C4-2B (cell line): ENCODE results near the gene NLRP6.

Source experiments
- ZFX ChIP-seq: fragments of 450-650 bp; IDR thresholded peaks from 2 replicates; pipeline ENCODE4 v1.6.1; 2017
- TF ChIP-seq, protein P1 (sequence below): fragments of 450-650 bp; conservative IDR thresholded peaks from 2 replicates; pipeline ENCODE4 v1.5.1; 2017; ENCODE audit warnings: mild to moderate bottlenecking

DNA sequence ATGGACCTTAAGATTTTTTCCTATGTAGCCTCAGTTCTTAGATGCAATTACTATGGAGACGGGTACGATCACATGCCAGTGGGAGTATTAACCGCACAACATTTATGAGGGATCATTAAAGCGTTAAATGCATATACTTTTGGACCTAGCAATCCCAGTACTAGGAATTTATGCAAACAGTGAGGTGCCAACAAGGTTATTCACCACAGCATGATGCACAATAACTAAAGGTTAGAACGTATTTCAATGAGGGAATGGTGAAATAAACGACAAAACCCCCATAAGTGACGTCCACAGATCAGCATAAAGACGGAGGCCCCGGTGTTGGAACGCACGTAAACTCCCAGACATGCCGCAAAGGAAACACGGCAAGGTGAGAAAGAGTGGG is 42.6 kb upstream of the NLRP6 start:
- TF ChIP-seq, protein P1, sequence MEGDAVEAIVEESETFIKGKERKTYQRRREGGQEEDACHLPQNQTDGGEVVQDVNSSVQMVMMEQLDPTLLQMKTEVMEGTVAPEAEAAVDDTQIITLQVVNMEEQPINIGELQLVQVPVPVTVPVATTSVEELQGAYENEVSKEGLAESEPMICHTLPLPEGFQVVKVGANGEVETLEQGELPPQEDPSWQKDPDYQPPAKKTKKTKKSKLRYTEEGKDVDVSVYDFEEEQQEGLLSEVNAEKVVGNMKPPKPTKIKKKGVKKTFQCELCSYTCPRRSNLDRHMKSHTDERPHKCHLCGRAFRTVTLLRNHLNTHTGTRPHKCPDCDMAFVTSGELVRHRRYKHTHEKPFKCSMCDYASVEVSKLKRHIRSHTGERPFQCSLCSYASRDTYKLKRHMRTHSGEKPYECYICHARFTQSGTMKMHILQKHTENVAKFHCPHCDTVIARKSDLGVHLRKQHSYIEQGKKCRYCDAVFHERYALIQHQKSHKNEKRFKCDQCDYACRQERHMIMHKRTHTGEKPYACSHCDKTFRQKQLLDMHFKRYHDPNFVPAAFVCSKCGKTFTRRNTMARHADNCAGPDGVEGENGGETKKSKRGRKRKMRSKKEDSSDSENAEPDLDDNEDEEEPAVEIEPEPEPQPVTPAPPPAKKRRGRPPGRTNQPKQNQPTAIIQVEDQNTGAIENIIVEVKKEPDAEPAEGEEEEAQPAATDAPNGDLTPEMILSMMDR: no peak
- TF ChIP-seq ZFX: no peak
